ENCODE data around the gene CSNK1D.

The CSNK1D gene

GRCh38 chr17:82250868-82251500 lies 22.5 kb downstream of the CSNK1D start:
- DNase-seq (ENCODE audit: low read depth): no peak

- DNase-seq (ENCODE audit: low read depth): no peak
Measured at GRCh38 chr17:82249896-82250581, 23.5 kb downstream of the CSNK1D start.

GRCh38 chr17:82248815-82249674 lies 24.5 kb downstream of the CSNK1D start:
- DNase-seq (ENCODE audit: low read depth): no peak

GRCh38 chr17:82247856-82248671 lies 25.4 kb downstream of the CSNK1D start:
- no peak for DNase-seq (ENCODE audit: low read depth)

GRCh38 chr17:82247182-82247823 lies 26.2 kb downstream of the CSNK1D start:
- DNase-seq (ENCODE audit: low read depth): no peak

- no peak for DNase-seq (ENCODE audit: low read depth)
Measured at GRCh38 chr17:82246365-82247181, 26.9 kb downstream of the CSNK1D start.

- no peak for DNase-seq (ENCODE audit: low read depth)
Measured at GRCh38 chr17:82246040-82246364, 27.5 kb downstream of the CSNK1D start.

- DNase-seq (ENCODE audit: low read depth): no peak
Measured at GRCh38 chr17:82245134-82246039, 28.1 kb downstream of the CSNK1D start.

GRCh38 chr17:82244413-82245133 lies 28.9 kb downstream of the CSNK1D start:
- DNase-seq (ENCODE audit: low read depth): no peak

- no peak for DNase-seq (ENCODE audit: low read depth)
Measured at GRCh38 chr17:82243648-82244412, 29.7 kb downstream of the CSNK1D start.

- no peak for DNase-seq (ENCODE audit: low read depth)
Measured at GRCh38 chr17:82242977-82243647, 30.4 kb downstream of the CSNK1D start.

- DNase-seq (ENCODE audit: low read depth): no peak
Measured at GRCh38 chr17:82242698-82242976, 30.9 kb downstream of the CSNK1D start.

GRCh38 chr17:82241926-82242697 lies 31.4 kb downstream of the CSNK1D start:
- DNase-seq (ENCODE audit: low read depth): no peak

GRCh38 chr17:82241183-82241925 lies 32.1 kb downstream of the CSNK1D start:
- no peak for DNase-seq (ENCODE audit: low read depth)

GRCh38 chr17:82240506-82241182 lies 32.9 kb downstream of the CSNK1D start:
- no peak for DNase-seq (ENCODE audit: low read depth)

Data from stimulated activated CD8-positive, alpha-beta memory T cell treated with anti-CD3 and anti-CD28 coated beads, Interleukin-4, amount 100 ng/mL, for 24 hours (primary cell).